T-helper 9 cell (primary cell): ENCODE measurements around the gene DISP3.

Source experiments
- DNase-seq: peaks from one replicate; pipeline ENCODE4 v3.0.0-alpha.2; 2020
- total RNA-seq, 2 donors: gene quantifications; one replicate each; lab custom pipeline; 2026; lab: John Stamatoyannopoulos, UW

DISP3 gene, protein sequence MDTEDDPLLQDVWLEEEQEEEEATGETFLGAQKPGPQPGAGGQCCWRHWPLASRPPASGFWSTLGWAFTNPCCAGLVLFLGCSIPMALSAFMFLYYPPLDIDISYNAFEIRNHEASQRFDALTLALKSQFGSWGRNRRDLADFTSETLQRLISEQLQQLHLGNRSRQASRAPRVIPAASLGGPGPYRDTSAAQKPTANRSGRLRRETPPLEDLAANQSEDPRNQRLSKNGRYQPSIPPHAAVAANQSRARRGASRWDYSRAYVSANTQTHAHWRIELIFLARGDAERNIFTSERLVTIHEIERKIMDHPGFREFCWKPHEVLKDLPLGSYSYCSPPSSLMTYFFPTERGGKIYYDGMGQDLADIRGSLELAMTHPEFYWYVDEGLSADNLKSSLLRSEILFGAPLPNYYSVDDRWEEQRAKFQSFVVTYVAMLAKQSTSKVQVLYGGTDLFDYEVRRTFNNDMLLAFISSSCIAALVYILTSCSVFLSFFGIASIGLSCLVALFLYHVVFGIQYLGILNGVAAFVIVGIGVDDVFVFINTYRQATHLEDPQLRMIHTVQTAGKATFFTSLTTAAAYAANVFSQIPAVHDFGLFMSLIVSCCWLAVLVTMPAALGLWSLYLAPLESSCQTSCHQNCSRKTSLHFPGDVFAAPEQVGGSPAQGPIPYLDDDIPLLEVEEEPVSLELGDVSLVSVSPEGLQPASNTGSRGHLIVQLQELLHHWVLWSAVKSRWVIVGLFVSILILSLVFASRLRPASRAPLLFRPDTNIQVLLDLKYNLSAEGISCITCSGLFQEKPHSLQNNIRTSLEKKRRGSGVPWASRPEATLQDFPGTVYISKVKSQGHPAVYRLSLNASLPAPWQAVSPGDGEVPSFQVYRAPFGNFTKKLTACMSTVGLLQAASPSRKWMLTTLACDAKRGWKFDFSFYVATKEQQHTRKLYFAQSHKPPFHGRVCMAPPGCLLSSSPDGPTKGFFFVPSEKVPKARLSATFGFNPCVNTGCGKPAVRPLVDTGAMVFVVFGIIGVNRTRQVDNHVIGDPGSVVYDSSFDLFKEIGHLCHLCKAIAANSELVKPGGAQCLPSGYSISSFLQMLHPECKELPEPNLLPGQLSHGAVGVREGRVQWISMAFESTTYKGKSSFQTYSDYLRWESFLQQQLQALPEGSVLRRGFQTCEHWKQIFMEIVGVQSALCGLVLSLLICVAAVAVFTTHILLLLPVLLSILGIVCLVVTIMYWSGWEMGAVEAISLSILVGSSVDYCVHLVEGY (N-terminal part only)
- total RNA-seq = 0.98 to 1.4 reads per million in 2 donors

DNA sequence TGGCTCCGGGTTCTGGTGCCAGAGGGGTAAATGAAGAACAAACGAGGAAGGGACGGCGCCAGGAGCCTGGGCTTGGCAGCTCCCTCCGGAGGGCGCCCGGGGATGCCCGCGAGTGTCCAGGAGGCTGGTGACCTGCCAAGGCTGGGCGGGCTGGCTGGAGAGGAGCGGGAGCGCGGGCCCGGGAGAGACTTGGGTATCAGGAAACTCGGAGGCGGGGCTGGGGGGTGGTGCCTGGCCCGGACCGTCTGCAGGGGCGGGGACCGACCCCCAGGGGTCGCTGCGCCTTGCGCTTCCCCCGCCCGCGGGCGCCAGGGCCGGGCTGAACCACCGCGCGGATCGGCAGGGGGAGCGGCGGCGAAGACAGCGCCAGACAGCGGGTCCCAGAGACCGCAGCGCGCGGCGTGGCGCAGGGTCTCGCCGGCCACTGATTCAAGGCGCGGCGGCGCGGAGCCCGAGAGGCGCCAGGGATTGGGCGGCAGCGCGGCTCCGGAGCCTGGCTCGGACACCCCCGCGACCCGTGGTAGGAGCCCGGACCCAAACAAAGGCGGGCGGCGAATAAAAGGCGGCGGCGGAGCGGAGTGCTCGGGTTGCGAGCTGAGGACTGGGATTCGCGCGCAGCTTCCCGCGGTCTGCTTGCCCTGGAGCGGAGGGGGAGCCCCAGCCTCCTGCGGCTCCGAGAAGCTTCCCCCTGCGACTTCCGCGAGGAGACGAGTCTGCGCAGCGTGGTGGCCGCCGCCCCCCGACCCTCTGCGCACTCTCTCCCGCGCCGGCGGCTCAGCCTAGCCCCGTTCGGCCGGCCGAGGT lies at the start of gene DISP3:
TSS of gene DISP3 (plus strand) at position 585 of the 804 bp plus-strand sequence. CDS start 21,838 bp downstream, outside the sequence.
- DNase-seq = peak; percentile 49

DNA sequence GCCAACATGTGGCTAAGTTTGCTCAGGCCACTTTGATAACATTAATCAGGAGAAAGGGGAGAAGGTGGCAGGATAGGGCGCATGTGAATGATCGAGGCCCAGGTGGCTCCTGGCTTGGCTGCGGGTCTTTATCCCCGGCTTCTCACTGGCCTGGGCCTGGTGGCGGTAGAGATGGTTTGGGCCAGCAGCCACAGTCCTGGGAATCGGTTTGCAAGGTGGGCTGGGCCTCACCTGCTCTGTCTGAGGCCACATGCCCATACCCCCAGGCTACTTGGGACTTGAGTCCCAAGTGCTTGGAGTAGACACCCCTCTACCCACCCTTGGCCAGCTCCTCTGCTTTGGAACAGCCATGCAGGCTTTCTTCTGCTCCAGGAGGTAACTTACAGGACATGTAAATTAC lies 49.7 kb upstream of the DISP3 start:
- DNase-seq = no peak

DNA sequence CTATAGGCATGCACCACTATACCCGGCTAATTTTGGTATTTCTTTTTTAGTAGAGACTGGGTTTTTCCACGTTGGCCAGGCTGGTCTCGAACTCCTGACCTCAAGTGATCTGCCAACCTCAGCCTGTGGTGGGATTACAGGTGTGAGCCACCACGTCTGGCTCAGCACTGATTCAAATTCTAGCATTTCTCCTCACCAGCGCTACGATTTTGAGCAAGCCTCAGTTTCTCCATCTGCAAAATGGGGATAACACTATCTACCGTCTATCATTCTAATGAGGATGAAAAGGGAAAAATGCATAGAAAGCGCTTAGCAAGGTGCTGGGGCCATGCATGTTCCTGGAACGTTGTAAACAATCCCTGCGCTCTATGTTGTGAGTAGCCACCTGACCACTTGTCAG lies 49.0 kb upstream of the DISP3 start:
- no peak for DNase-seq

DNA sequence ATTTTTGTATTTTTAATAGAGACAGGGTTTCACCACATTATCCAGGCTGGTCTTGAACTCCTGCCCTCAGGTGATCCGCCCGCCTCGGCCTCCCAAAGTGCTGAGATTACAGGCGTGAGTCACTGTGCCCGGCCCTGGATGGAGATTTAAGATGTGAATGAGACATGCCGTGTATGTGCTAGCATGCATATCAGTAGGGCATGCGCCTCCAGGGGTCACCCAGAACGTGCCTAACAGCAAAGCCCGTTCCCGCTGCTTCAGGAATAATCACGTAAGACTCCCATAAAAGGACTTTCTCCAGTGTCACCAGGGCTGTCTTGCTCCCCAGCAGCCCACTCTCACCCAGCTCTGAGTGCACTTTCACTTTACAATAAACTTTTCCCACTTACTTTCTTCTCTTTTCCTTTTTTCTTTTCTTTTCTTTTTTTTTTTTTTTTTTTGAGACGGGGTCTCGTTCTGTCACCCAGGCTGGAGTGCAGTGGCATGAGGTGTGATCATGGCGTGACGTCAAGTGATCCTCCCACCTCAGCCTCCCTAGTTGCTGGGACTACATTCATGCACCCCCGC lies 46.9 kb upstream of the DISP3 start:
- no peak for DNase-seq

DNA sequence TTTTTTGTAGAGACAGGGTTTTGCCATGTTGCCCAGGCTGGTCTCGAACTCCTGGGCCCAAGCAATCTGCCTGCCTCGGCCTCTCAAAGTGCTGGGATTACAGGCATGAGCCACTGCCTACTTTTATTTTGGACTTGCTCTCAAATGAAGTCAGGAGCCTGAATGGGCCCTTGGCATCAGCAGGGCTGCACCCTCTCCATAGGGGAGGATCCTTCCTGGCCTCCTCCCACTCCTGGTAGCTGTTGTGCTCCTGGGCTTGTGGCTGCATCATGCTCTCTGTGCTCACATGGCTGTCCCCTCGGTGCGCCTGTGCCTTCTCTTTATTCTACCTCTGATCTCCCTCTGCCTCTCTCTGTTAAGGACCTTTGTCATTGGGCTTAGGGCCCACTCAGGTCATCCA lies 46.4 kb upstream of the DISP3 start:
- no peak for DNase-seq

DNA sequence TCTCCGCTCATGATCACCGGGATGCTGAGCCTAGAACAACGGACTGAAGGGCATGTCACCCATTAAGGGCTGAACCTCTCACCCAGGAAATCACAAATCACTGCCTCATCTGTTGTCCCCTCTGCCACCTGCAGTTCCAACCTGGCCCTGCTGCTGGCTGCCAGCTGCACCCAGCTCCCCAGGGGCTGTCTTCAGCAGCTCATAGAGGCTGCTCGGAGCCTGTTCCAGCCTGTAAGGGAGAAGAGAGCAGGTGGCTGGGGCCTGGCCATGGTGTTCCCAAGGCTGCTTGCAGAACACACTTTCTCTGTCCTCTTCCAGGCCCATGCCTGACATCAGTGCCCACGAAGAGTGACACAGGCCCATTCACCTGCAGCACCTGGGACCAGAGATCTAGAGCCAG lies 44.5 kb upstream of the DISP3 start:
- no peak for DNase-seq

DNA sequence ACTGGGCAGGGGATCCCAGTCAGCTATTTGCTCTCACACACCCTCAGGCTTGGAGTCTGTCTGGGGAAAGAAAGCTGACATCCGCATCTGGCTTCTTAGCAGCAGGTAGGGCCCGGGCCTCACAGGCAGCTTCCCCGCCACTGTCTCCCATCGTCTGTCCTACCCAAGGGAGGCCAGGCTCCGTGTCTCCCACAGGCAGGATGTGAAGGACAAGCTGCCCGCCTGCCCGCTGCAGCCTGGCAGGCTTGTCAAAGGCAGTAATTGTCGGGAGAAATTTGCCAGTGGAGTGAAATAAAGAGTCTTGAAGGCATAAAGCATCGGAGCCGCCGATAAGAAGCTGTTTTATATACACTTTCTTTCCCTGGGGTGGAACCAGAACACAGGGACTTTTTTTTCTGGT lies 44.0 kb upstream of the DISP3 start:
- DNase-seq = no peak

DNA sequence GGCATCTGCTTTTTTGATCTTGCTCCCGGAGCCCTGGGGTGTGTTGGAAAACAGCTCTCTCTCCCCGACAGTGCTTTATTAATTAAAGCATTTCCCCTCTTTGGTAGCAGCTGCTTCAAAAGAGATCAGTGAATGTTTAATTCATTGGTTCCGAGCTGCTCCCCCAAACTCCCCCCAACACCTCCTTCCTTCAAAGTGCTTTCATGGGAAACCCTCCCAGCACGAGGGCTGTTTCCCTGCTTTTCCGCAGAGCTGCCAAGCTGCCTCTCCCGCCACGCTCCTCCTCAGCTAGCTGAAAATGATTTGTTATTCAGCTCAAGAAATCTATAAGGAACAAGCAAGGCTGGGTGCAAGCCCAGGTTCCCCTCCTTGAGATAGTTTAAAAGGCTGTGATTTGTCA lies 40.0 kb upstream of the DISP3 start:
- DNase-seq = no peak

DNA sequence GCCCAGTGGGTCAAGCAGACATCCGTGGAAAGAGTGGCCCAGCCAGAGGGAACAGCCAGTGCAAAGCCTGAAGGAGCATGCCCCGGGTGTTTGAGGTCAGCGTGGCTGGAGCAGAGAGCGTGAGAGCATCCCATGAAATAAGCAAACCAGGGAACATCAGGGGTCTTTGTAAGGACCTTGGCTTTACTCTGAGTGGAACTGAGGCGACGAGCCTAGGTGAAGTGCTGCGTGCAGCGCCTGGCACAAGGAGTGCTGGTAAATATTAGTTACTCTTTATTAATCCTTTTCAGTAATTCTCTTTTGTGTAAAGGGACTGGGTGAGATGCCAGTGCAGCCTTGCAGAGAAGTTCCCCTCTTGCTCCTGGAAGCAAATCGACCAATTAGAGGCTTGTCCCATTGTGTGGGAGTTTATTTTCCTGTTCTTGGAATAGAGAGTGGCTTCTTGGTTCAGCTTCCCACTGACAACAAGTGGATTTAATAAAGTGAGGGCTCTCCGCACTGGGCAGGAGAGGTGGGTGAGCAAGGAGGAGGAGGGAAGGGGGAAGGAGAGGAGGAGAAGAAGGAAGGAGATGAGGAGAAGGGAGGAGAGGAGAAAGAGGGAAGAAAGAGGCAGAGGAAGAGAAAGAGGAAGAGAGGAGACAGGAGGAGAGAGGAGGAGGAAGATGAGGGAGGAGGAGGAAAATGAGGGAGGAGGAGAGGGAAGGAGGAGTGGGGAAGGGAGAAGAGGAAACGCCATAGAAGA lies 37.6 kb upstream of the DISP3 start:
- no peak for DNase-seq

DNA sequence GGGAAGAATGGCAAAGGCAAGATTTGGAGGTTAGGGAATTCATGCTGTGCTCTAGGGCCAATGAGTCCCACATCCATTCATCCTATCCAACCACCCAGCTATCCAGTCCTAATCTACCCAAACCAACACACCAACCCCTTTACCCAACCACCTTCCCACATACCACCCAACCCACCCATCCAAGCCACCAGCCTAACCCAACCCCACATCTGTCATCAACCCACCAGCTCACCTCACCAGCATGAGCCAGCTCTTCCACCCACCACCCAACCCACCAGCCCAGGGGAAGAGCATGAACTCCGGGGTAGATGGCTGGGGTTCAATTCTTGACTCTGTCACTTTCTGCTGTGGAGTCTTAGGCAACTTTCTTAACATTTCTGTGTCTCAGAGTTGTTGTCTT lies 35.9 kb upstream of the DISP3 start:
- no peak for DNase-seq

DNA sequence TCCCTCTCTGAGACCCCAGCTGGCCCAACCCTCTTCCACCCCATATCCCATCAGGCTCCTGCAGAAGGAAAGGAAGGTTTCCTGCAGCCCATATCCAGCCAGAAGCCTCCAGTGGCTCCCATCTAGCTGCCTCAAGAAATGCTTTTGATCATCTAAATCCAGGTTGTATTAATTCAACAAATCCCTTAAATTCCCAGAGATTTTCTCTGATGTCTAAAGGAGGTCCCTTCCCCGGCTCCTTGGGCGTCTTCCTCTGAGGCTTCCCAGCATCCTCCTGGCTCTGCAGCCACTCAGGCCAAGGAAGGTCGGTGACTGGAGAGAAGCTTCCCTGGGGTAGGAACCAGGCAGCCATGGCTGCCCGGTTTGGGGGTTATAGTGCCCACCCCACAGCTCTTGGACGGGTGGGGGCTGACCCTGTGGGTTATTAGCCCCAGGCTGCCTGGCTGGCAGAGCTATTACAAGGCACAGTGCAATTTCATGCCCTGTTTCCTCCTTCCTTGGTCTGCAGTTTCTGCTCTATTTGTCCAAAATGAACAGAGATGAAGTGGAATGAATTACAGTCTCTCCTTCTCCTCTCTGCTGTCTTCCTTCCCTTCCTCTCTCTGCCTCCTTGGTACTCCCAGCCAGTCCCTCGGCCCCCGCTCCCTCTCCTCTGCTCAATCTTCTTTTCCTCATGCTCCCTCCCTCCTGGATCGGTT lies 34.8 kb upstream of the DISP3 start:
- no peak for DNase-seq

DNA sequence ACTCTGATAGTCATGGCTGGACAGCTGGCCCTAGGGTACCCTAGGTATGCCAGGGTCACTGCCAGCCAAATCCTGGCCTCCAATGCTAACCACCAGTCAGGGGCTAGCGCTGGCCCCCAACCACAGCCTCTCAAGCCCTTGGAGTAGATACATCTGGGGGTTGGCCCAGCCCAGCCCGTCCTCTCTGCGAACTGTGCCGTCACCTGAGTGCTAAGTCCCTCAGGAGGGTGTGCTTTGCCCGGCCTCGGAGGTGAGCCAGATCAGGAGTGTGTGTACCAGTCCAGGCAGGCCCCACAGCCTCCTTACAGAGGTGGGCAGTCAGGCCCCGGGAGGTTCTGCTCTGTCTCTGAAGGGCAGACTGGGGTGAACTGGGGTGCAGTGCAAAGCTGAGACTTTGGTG lies 34.0 kb upstream of the DISP3 start:
- no peak for DNase-seq

DNA sequence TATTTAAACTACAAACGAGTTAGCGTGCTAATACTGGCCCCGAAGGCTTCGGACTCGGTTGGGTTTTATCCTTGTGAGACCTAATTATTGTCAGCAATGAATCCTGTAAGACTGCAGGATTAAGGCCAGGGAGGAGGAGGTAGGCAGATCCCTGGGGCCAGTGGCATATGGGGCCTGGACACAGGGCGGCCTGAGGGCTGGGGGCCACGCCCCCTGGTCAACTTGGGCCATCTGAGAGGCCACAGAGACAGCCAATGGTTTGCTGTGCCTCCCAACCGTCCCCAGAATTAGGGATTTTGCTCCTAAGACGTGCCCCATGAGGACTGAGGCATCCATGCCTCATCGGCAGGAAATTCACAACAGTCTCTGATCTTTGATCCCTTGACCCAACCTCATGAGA lies 31.1 kb upstream of the DISP3 start:
- no peak for DNase-seq

DNA sequence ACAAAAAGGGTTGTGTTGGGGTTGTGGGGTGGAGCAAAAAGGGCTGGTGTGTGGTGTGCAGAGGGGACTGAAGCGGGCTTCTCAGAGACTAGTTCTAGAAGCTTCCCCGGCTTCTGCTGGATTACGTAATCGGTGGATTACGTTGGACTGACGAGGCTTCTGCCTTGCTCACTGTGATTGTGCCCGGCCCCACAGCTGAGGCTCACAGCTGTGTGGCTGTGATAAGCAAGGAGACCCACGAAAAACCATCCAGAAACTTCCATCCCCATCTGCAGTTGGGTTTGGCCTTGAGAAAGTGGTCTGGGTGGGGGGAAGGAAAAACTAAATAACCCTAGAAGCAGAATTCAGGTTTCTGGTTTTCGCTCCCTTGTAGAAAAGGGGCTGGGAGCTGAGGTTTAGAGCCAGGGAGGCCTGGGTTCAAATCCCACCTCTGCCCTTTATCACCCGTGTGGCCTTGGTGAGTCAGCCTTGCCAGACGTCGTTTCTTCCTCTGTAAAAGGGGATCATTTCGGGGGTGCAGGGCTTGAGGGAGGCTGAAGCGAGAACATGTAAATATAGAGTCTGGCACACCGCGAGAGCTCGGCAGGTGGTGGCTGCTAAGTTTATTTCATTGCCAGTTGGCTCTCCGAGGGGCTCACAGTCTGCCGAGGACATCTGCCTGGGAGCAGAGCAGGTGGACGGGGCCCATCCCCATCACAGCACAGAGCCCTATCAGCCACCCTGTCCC lies 30.4 kb upstream of the DISP3 start:
- DNase-seq = no peak

DNA sequence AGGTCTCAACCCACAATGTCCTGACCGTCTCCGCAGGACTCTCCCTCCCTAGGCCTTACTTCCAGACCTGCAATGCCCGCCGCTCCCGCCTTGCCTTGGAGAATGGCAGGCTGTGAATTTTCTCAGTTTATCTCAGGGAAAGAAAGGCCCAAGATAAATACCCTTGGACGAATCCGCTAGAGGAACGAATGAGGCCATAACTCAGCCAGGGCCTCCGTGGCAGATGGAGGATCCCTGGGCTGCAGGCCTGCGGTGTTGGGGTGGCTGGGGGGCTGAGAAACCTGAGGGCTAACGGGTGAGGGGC lies 29.9 kb upstream of the DISP3 start:
- no peak for DNase-seq

DNA sequence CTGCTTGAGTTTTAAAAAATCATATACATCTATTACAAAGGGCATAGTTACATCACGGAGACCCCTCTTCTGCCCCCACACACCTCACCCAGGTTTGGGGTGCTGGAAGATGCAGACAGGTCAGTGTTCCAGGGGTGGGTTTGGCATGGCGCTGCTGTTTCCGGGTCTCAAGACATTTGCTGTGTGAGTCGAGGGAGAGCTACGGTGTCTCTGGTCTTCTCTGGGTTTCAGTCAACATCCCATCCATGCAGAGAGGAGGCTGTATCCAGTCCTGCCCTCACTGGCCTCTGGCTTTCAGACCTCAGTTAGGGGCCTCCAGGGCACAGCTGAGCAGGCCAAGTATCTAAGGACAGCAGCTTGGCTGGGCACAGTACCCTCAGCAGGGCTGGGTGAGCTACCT lies 28.6 kb upstream of the DISP3 start:
- DNase-seq = no peak

DNA sequence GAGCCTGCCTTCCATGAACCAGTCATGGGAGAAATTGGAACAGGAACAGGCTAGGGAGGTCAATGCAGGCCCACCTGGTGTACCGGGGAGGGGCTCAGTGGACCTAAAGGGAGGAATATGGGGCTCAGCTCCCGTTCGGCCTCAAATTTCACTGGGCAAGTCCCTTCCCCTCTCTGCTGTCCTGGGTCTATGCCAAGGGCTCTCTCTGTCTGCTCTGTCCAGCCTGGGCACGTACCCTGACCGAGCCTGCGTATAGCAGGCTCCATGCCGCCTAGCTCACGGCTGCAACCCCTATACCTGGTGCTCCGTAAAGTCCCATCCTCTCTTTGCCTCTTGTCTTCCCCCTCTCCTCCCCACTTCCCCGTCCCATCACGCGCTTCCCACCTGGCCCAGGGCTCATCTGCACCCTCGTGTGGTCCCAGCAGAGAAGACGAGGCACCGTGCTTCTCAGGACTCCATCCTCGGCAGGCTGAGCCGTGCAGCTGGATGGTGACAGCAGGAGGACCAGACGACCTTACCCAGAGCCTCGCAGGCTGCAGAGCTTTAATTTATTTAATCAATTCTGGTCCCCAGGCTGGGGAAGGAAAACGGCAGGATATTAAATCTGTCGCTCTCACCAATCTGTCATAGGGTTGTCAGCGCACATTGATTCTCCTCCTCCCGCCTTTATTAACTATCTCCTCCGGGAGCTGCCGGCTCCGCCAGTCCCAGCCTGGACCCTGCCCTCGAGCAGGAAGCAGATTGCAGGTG lies 25.0 kb upstream of the DISP3 start:
- DNase-seq = no peak

DNA sequence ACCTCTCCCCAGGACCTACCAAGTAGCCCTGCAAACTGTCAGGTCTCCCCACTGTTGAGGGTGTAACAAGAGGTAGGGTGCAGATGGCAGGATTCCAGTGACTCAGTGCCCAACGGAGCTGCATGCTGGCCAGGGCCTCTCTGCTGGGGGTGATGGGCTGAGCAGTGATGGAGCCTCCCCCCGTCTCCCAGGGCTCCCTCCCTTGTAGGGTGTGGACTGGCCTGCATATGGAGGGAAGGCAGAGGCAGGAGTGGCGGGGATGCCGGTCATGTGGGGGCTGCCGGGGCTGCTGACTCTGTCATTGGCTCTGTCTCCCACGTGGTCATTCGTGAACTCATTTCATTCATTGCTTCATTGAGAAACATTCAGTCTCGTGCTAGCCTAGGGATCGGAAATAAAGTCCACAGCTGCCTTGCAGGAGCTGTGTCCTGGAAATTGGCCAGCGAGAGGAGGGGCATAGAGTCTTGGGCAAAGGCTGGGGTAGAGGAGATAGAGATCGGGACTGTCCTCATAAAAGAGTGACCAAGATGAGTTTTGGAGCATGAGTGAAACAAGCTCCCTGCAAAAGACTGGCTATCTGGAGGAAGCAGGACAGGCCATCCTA lies 22.9 kb upstream of the DISP3 start:
- DNase-seq = no peak

DNA sequence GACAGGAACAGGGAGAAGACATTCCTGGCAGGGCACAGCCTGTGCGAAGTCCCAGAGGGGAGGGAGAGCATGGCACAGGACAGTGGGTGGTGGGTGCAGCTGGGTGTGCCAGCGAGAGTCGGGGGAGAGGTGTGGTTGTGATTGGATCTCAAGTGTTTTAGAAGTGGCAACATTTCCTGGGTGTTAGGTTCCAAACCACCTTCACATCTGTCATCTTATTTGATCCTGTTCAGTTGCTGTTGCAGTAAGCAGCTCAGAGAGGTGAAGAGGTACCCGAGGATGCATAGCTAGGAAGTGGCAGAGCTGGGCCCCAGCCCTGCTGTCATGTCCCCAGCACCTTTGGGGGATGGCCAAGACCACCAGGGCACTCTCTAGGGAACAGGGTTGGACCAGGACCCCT lies 22.0 kb upstream of the DISP3 start:
- DNase-seq = no peak
